D341Med (cell line): Measurements from ENCODE around the gene CCL2.

Experiments
- DNase-seq: peaks from one replicate; pipeline ENCODE4 v3.0.0; 2012; ENCODE audit warnings: low spot score

Gene CCL2

DNA sequence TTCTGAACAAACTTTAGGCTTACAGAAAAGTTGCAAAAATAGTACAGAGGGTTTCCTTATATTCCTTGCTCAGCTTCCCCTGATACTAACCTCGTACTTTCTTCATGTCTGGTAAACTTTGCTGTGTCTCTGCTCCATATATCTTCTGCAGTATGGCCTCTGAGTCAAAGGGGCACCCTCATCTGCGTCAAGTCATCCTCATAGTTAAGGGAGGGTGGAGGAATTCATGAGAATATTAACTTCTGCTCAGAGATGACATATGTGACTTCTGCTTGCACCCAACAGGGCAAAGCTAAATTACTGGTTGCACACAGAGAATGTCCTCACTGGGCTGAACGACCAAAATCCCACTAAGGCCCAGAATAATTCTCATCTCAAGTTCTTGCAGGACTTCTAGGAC lies 10.6 kb downstream of the CCL2 start:
- no peak for DNase-seq

- no peak for DNase-seq
These were observed 14.9 kb downstream of the CCL2 start, which contains the start of gene CCL7 for GRCh38 chr17:34269969-34270368. Gene CCL7, plus strand, starts transcription at chr17:34270221. Its CDS starts 70 bp downstream, at chr17:34270291.

DNA sequence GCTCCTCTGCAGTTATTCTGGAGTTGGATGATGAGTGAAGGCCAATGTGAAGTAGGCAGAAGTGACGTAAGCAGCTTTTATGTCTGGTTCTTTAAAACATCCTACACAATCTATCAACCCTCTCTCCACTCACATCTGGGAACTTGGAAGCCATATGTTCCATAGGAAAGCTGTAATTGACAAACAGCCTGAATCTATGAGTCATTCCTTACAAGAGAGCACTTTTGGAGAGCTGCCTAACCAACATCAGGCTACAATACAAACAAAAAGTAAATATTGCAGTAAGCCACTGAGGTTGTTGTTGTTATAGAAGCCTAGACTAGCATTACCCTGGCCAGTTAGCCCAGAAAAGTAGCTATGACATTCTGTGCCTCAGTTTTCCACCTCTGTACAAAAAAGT lies 20.8 kb downstream of the CCL2 start:
- no peak for DNase-seq

DNA sequence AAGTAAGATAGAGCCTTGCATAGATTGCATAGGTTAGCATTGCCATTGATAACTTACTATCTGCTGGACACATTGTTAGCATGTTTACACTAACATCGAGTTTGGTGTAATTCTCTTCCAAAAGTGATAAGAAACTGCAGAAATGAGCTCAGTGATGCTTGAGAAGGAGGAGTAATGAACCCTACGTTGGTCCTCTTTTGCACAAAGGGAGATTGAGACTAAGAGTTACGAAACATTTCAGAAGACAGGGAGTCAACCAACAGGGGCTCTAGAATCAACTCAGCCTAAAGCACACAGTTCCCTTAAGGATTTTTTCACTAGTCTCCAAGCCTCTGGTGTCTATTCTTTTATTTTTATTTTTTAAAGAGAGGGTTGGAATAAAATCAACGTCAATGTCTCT lies 21.7 kb downstream of the CCL2 start:
- no peak for DNase-seq

DNA sequence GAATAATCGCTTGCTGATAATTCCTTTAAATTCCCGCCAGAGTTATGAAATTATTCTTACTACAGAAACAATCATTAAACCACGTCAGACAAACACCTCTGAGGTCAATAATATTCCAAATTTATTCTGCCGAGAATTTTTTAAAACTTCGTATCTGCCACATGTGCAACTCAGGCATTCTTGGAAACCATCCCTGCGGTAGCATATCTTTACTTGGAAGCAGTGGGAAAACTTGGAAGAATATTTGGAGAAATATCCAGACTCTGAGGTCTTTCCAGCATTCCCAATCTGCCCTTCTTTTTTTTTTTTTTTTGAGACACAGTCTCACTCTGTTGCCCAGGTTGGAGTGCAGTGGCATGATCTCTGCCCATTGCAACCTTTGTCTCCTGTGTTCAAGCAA lies 28.5 kb downstream of the CCL2 start:
- DNase-seq: no peak

GRCh38 chr17:34285286-34285792 lies 30.3 kb downstream of the CCL2 start, which contains the start of gene CCL11:
Gene CCL11, plus strand, starts transcription at chr17:34285742. Its CDS starts 67 bp downstream, at chr17:34285809.
- no peak for DNase-seq

DNA sequence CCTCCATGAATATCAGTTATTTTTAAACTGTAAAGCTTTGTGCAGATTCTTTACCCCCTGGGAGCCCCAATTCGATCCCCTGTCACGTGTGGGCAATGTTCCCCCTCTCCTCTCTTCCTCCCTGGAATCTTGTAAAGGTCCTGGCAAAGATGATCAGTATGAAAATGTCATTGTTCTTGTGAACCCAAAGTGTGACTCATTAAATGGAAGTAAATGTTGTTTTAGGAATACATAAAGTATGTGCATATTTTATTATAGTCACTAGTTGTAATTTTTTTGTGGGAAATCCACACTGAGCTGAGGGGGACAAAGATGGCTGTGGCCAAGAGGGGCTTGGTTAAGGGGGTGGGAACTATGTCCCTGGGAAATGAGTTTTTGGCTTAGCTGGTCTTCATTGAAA lies 32.8 kb downstream of the CCL2 start:
- DNase-seq: no peak

- DNase-seq: no peak
These were observed 35.5 kb downstream of the CCL2 start for GRCh38 chr17:34290586-34290985.

GRCh38 chr17:34291721-34292348 lies 36.8 kb downstream of the CCL2 start:
- DNase-seq: no peak

- no peak for DNase-seq
These were observed 43.9 kb downstream of the CCL2 start for GRCh38 chr17:34299027-34299426.

- no peak for DNase-seq
These were observed 45.0 kb downstream of the CCL2 start for GRCh38 chr17:34299956-34300577.

GRCh38 chr17:34300652-34301370 lies 45.7 kb downstream of the CCL2 start:
- no peak for DNase-seq

DNA sequence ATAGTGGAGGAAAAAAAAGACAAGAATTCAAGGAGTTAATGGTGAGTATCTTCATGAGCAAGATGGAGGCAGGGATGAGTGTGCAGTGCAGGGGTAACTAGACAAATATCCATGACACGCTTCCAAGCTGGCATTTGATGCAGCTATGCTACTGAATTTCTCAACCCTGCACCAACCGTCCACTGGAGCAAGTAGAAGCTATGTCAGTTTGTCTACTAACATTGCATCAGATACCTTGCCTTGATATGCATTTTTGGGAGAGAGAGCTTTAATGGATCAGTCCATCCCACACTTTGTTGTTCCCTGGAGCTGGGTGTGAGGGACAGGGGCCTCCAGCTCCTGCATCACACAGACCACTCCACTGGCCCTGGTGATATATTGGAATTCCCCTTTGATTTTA lies 46.9 kb downstream of the CCL2 start:
- no peak for DNase-seq

DNA sequence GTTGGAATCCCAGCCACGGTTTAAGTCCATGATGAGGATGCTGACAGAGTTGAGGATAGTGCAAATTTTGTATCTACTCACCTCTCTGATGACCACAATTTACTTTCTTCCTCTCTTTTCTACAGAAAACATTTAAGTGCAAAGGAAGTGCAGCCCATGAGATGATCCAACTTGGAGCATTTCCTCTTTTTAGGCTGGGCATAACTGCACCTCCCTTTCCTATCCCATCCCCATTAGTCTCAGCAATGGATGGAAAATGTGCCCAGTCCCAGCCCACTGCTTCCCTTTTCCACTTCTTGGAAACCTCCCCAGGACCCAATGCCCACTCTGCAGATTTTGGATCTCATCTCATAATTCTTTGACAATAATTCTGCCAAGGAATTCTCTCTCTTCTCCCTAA lies 47.6 kb downstream of the CCL2 start:
- DNase-seq: no peak

DNA sequence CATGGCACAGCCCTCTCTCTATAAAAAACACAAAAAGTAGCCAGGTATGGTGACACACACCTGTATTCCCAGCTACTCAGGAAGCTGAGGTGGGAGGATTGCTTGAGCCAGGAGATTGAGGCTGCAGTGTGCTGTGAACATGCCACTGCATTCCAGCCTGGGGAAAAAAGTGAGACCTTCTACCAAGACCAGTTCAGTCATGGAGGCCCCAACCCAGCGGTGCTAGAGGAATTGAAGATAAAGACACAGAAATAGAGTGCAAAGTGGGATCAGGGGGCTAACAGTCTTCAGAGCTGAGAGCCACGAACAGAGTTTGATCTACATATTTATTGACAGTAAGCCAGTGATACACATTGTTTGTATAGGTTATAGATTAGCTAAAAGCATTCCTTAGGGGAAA lies 48.5 kb downstream of the CCL2 start:
- no peak for DNase-seq

GRCh38 chr17:34305061-34305460 lies 50.0 kb downstream of the CCL2 start:
- no peak for DNase-seq

- no peak for DNase-seq
These were observed 50.5 kb downstream of the CCL2 start for GRCh38 chr17:34305606-34306005.

DNA sequence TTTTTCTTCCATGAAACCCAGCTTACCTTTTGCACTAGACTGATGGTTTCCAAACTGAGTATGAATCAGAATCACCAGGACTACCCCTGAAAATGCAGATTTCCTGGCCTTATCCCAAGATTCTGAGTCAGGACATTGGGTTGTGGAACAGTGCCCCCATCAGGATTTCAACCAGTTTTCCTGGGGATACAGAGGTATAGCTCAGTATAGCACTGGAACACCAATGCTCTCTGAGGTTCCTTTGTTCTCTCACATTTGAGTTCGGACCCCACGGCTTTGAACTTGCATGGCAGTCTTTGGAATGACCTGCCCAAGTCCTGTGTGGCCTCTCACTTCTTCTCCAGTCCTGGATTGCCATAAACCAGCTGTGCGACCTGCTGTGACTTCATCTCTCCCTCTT lies 51.4 kb downstream of the CCL2 start:
- no peak for DNase-seq
